Endothelial cell of hepatic sinusoid (primary cell): ENCODE measurements around the gene ZFP36L1.

Experiments used
- in situ Hi-C: cut with HindIII; loops from 2 replicates; pipeline ENCODE4 v1.10.0; 2017; ENCODE audit warnings: low sequenced_read_pairs

ZFP36L1 gene

DNA sequence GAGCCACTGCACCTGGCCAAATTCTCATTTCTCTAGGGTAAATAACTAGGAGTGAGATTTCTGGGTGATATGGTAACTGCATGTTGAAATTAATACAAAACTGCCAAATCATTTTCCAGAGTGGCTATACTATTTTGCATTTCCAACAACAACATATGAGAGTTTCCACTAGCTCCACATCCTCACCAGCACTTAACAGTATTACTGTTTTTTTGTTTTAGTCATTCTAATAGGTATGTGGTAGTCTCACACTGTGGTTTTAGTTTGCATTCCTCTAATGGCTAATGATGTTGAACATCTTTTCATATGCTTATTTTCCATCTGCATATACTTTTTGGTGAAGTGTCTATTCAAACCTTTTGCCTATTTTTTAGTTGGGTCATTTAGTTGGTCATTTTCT, 5.8 kb upstream of the ZFP36L1 start:
- in situ Hi-C loops = no loop called here

DNA sequence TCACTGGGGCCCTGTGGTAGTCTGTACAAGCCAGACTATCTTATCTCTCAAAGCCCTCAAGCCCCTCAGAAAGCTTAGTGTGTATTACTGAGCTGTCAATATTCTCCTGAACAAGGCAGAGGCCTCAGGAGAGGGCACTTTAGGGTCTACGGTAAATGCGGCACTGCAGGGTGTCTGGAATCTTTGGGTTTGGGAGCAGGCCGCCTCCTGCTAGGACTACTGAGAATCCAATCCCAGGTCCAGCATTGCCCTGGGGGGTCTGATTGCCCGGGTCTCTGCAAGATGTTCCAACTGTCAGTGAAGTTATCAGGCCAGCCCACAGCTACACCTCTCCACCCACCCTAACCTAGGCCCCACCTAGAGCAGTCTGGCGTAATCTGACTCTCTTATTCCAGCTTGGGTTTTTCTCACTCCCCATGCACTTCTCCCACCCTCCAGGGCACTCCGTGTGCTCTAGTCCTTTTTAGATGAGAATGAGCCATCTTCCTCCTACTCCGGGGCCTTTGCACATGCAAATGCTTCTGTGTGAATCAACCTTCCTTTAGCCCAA, 4.3 kb upstream of the ZFP36L1 start:
- in situ Hi-C loops = no loop called here

DNA sequence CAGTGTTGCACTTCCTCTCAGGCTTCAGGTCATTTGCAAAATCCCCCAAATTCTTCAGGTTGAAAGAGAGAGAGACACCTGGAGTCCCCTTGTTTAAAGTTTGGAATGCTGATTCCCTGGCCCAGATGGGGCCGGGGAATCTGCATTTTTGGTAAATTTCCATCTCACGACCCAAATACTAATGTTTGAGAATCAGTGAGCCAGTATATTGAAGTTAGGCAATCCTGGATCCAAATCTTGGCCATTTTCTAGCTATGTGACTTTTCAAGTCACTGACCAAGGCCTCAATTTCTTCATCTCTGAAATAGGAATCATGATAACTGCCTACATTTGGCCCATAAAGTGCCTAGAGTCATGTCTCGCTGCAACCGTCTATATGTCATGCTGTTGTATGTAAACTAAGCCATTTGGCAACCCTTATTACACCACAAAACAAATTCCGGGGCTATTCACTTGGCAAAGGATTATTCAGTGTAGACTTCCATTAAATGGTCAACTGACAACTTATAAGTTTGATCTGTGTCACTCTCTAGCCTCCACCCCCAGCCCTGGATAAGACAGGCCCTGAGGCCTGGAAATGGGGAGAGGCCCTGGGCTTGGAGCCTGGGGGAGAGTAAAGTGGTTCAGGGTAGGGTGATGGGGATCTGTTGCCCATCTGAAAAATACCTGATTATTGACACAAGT, 3.7 kb upstream of the ZFP36L1 start:
- in situ Hi-C loops = no loop called here

DNA sequence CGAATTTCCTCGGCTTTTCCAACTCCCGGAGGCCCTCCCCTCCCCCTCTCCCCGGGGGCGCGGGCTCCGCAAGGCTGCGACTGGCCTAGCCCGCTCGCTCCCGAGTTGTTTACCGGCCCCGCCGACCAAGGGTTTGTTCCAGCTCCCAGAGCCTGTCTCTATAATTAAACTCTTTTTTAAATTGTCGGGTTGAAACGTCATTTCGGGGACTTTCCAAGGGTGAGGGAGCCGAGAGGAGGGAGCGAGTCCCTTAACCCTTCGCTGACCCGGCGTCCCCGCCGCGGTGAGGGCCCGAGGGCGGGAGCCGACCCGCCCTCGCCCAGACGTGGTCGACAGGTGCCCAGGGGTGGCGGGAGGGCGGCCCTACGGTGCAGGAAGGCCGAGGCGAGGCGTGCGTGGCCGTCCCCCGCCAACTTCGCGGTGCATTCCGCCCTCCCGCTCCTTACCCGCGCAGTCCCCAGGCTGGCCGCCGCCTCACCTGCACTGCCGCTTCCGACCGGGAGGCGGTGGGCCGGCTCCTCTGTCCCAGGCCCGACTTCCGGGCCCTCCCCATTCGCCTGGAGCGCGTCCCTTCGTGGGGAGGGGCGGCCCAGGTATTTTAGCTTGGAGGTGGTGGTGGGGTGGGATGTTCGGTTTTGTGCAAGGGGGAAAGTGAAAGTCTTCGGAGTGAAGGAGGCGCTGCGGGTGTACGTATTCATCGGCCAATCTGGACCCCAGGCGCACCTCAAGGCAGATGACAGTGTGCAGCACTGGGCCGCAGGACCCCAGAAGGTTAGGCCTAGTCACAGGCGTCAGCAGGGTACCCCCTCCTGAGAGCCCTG, 2.9 kb upstream of the ZFP36L1 start:
- in situ Hi-C loops = no loop called here

DNA sequence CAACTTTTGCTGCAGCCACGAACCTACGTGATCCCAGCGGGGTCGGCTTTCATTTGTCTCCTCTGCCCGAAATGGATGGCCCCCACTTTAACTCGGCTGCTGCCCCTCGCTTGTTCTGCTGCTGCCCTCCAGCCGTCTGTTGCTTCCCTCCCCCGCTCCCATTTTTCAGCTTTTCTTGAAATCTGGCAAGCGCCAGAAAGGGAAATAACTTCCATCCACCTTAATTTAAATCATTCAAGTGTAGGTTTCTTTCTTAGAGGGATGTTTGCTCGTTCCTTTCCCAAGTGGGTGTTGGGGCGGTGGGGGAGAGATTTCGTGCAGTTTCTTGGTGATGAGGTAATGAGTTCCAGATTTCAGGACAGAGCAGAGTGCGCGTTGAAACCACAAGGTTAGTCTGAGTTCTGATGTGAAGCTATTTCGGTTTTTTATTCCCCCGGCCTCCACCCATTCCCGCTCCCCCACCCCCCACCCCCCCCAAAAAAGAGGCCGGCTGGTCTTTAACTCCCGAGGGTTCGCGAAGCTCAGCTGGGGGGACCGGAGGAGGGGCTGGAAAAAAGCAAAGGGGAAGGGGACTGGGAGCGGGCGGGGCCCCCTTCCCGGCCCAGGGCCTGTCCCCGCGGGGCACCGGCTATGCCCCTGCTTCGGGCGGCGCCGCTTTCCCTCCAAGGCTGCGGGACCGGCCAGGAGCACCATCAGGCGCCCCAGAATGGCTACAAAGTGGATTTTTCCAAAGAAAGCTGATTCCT, 2.2 kb upstream of the ZFP36L1 start:
- in situ Hi-C loops = no loop called here

DNA sequence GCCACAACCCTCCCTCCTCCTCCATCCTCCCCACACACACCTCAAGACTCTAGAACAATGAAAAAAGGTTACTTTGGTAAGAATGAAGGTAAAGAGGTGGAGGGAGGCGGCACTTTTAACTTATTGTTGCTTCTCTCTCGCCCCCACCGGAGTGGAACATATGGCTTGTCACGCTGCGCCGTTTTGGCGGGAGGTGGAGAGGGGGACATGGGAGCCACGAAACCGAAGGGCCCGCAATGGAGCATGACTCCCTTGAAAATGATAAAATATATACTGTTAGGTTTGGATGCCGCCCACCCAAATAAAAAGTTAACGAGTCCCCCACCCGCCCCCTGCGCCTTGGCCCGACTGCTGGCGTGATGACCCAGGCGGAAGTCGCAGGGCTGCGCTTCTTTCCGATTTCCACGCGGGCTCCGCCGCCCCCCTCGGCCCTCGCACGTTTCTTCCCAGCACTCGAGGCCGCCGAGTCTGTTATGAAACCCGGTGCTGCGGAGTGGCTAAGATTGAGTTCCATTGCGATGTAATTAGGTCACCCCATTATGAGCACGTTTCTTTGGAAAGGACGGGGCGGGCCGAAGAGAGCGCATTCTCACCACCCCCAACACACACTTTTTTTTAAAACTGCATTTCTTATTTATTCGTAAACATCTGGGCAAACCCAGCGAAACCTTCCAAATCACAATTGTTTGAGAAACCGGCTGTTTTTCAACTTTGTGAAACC, 1.4 kb upstream of the ZFP36L1 start:
- in situ Hi-C loops = no loop called here

DNA sequence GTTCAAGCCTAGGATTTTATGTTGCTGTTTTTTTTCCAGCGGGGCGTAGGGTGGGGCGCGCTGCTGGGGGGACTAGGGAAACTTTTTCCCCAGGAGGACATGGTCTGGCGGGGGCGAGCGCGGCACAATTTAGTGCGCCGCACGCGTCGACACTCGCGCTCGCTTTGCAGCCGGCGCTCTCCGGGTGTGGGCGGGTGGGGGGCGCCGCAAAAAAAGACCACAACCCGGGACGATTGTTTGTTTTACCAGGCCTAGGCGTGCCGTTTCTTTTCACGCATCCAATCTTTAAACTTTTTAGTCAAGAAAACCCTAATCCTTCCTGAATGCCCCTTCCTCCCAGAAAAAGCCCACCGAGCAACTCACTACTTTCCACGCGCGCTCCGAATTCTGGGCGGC, 865 bp upstream of the ZFP36L1 start:
- in situ Hi-C loops = no loop called here

DNA sequence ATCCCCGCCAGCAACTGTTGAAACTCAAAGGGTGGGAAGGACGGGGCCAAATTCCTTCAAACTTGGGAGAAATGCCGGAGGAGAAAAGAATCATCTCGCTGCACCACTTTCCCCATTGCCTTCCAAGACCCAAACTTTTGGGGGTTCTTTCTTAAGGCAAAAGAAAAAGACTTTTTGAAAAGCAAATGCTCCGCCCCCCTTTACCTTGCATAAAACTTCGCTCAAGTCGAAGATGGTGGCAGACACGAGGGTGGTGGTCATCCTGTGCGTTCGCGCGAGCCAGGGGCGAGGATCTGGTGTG, 239 bp downstream of the ZFP36L1 start:
- in situ Hi-C loops = no loop called here

DNA sequence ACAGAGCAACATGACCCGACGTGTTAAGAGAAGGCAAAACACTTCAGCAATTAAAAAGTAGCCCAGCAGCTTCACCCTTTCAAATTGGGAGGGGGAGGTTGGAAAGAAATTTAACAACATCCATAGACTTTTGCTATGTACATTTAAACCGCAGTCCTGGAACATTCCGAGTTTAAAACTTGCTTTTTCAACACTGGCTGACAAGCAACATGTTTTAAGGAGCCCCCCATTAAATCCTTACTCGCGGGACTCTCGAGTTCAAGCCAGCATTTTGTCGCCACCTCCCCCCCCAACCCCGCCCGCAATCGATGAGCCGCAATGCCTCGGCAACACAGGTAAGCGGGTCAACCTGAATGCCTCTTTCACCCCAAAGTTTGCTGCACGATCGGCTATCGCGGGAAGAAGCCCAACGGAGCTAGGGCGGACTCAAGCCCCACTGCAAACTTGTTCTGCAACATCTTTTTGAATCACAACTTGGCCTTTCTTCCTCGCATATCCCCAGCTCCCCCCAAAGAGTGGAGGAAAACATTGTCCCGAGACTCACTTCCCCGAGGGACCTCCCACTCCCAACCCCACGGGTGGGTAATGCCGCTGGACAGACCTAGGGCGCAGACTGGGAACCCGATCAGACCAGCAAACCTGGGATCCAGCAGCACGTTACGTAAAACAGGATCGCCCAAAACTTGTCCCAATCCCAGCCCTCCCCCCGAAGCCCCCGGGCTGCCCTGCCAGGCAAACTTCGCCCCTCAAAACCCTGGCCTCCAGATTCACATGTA, 777 bp downstream of the ZFP36L1 start:
- in situ Hi-C loops = no loop called here

DNA sequence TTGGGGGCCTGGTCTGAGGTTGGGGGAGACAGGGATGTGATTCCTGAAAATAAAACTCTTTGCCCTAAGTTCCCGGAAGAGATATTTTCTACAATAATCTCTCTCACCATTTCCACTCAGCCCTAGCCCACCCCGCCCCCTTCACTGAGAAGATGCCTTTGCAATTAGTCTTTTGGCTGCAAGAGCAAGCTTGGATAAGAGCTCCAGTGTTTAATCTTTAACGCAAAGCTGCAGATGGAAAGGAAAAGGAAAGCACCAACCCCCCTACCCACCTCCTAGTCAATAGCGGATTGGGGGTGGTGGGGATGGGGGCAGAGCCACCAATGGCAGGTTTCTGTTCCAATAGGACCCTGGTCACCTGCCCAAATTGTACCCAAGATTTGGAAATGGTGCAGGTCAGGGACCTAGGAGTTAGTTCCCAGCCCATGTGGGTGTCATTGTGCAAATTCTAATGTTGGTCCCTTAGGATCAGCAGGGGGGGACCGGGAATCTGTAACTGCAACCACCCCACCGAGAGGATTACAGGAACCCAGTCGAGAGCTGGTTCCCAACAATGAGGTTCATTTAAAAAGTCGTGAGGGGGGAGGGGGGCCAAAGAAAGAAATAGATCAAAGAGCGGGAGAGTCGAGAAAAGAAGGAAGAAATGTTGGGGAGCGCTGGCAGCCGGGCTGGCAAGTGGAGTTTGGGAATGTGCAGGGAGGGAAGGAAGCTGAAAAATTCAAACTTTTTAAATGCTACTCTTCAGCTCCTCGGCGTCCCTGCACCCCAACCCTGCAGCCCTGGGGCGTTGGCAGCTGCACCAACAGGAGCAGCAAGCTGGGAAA, 1.6 kb downstream of the ZFP36L1 start:
- in situ Hi-C loops = no loop called here

DNA sequence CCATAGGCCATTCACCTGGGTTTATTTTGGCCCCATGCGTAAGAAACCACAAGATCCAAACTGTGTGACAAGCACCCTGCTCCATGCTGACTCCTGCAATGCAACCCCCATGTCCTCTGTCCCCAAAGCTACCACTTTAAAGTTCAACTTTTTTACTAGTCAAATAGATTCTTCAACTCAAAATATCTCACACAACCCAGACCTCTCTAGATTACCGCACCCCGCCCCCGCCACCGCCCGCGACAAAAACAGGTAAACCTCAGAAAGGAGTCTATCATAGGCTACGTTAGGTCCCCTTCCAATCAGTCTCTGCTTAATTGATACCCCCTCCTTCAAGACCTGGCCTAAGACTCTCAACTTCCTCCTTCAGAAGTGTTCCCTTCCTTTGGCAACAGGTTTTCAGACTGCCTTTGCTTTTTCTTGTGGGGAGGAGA, 2.2 kb downstream of the ZFP36L1 start:
- in situ Hi-C loops = no loop called here

DNA sequence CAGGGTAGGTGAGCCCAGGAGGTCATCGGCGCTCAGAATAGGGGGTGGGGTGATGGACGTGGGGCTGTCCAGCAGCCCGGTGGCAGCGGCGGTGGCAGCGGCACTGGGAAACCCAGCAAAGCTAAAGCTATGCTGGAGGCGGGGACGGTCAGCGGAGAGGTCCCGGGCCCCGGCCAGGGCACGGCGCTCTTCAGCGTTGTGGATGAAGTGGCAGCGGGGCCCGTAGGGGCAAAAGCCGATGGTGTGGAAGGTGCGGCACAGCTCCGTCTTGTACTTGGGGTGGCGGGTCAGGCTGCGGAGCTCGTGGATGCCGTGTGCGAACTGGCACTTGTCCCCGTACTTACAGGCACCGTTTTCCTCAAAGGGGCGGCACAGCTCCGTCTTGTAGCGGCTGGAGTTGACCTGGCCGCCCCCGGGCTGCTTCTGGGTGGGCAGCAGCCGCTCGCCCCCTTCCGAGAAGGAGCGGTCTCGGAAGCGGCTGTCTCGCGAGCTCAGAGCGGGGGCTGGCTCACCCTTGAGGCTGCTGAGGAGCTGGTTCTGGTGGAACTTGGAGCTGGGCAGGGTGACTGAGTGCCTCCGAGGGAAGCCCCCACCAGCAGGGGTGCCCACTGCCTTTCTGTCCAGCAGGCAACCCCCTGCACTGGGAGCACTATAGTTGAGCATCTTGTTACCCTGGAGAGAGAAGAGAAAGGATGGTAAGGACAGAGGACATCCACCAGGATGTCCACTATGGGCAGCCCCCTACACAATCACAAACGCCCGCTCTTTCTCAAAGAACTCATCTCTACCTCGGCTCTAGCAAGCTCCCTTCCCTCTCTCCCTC, 2.8 kb downstream of the ZFP36L1 start:
- in situ Hi-C loops = no loop called here

DNA sequence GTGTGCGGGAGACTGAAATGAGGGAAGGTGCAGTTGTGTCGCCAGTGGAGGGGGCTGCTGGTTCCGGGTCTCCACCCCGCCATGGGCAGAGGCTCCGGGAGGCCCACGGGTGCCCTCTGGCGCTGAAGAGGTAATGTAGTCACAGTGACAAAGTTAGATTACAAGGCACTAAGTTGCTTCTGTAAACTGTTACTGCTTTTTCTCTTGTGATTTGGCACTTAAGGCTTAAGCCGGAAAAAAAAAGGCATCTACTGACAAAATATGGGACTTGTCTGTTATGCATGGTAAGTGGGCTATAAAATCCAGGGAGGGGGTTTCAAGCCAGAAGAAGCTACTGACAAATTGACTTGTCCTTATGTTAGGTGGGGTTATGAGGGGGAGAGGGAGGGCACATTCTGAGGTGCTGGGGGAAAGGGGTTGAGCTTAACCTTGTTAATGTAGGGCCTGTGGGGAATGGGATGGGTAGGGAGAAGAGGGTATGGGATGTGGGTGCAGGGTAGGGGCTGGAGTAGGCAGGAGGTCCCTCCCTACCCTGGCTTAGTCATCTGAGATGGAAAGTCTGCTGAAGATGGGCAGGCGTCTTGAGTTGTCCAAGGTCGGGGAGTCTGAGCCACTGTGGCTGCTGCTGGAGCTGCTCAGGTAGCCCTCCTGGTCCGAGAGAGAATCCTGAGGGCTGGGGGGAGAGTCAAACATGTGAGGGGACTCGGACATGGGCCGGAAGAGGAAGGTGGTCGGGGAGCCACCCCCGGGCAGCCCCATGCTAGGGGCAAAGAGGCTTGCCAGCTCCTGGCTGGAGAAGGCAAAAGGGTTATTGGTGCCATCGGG, 3.7 kb downstream of the ZFP36L1 start:
- in situ Hi-C loops = no loop called here

DNA sequence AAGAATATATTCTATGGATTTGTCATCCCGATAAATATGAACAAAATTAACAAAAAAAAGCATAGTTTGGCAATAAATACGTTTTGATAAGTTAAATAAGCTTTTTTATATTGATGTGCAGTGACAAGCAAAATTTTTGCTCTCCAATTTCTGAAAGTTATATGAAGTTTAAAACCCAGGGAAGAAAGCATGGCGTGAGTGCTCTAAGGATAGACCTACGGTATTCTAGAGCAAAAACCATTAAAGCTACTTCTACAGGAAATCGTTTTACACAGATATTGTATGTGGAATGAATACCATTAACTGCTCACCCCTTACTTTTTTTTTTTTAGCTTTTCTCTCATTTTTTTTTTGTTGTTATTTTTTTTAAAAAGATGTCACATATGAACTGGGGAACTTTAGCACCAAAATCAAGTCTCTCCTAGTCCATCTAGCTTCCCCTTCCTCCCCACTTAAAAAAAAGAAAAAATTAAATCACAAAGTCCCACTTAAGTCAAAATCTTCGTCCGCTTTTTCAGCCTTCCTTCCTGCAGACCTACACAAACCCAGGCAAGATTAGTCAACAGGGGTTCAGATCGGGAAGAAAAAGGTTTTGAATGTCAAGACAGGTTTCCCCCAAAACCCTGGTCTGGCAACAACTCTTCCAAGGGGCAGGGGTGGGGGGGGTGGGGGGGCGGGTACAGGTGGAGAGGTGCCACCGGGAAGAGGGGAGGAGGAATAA, 4.4 kb downstream of the ZFP36L1 start:
- in situ Hi-C loops = no loop called here

DNA sequence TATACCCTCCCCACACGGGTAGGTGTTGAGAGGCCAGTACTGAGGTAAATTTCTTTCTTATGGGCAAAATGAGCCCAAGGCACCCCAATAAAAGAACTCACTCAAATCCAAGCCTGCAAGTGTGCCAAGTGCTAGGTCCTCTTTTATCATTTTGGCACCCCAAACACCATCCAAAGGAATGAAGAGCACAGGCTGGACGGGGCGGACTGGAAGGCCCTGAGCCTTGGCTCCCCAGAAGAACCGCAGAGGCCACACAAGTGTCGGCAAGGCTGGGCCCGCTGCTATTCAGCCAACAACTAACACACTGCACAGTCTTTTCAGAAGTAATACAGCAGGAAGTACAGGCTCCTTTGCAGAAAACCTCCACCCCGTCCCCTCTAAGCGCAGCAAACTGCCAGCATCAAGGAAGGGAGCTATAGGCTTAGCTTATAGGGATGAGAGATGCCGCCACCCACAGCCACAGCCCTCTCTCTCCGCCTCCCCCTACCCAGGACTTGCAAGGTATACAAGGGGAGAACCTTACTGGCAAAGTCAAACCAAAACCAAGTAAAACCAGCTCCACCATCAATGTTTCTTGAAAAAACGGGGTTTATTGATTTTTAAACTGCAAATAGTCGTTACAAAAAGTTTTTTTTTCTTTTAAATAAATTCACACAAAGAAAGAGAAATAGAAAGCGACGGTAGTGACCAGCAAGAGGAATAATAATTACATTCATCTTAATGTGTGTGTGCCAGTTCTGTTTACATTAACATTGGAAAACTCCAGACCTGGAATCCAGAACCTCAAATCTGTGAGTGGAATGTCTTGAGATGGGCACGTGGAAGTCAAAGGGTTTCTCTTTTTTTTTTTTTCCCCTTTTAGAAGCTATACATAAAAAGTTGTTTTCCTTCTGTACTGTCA, 5.5 kb downstream of the ZFP36L1 start:
- in situ Hi-C loops = no loop called here

DNA sequence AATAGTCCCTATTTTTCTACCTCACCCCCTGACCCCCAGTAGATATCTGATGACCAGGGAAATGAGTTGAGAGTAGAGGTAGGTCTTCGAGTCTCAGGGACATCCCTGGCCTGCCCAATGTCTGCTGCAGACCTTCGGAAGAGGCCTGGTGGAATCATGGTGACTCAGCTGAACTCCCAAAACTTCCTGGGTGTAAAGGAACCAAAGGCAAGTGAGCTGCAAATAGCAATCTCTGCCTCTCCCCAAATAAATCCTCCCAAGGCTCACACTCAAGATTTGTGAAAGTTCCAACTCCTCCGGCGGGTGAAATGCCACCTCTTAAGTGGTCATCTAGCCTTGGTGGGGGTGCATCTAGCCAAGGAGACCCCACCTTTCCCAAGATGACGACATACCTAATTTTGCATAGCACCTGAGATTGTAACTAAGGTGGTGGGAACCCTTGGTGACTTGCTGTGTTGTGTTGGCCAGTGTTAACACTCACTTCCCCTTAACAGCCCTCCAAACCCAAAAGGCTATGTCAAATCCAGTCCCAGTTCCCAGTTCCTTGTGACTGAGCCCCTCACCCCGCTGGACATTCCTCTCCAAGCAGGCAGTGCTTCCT, 6.3 kb downstream of the ZFP36L1 start:
- in situ Hi-C loops = no loop called here
